Testis (tissue), 3 donors: Measurements from ENCODE around the gene UNC5CL. TPM values are rescaled to one million over a fixed set of nuclear protein-coding genes. Genes with fewer than 3 reads are reported as not detected.

Experiments used
- DNase-seq: peaks from one replicate; pipeline ENCODE4 v3.0.0-alpha.2; 2019
- H3K27ac ChIP-seq, 2 donors: fragments of 200-600 bp; sonication (generic); one replicate each; pipeline ENCODE4 v1.5.1; 2019
- H3K27me3 ChIP-seq: fragments of 200-600 bp; sonication (generic); one replicate; pipeline ENCODE4 v1.5.1; 2019
- H3K36me3 ChIP-seq: fragments of 200-600 bp; sonication (generic); one replicate; pipeline ENCODE4 v1.5.1; 2017; ENCODE audit warnings: low read depth; ENCODE audit errors: missing control alignments
- H3K4me1 ChIP-seq: fragments of 200-600 bp; sonication (generic); one replicate; pipeline ENCODE4 v1.5.1; 2019
- H3K4me3 ChIP-seq, 2 donors: fragments of 200-600 bp; sonication (generic); one replicate each; pipeline ENCODE4 v1.5.1; 2017 to 2019
- H3K9me3 ChIP-seq: fragments of 200-600 bp; sonication (generic); one replicate; pipeline ENCODE4 v1.5.1; 2017
- POLR2A ChIP-seq: fragments of 450-650 bp; IDR thresholded peaks from one replicate; pipeline ENCODE4 v1.6.1; 2017; ENCODE audit warnings: antibody characterized with exemption, mild to moderate bottlenecking, moderate library complexity
- WGBS, 2 donors: methylation state at CpG; one replicate each; pipeline ENCODE4 v1.1.5; 2018; 5-methylcytosine and 5-hydroxymethylcytosine counted together
- intact Hi-C: fragments of 100-400 bp; cut with DNase I; formaldehyde crosslinking; loops from one replicate; pipeline ENCODE4 v1.15.1; 2023; ENCODE audit warnings: low total_unique reads
- polyA plus RNA-seq: library from polyadenylated mRNA; stranded (reverse); fragments of 350-450 nt; fragmentation: Illumina TruSeq; extraction: RNeasy Lipid Tissue Mini Kit (QIAGEN cat#74804); gene quantifications from one replicate; pipeline ENCODE4 v1.2.3, GENCODE V29; 2014; ENCODE audit warnings: low read depth, low replicate concordance; ENCODE audit not compliant: insufficient read depth
- total RNA-seq, 2 donors: library from RNA; depleted of rRNA; stranded (reverse); fragments of >200 nt; gene quantifications; one replicate each; pipeline ENCODE4 v1.2.3, GENCODE V29; 2016
- TF ChIP-seq, protein P1 (sequence below), 3 experiments: fragments of 450-650 bp in 2 of 3; fragments of 200-600 bp in 1 of 3; sonication (generic) in 1 of 3; IDR thresholded peaks; one replicate each; pipeline ENCODE4 v1.5.1; 2016 to 2019; ENCODE audit warnings: antibody characterized with exemption in 3 of 3, mild to moderate bottlenecking in 2 of 3, moderate library complexity in 1 of 3

UNC5CL gene
- total and polyA plus RNA-seq, 3 donors from 2014 or later, result 2.0 to 3.2 (median 3.1) TPM

DNA sequence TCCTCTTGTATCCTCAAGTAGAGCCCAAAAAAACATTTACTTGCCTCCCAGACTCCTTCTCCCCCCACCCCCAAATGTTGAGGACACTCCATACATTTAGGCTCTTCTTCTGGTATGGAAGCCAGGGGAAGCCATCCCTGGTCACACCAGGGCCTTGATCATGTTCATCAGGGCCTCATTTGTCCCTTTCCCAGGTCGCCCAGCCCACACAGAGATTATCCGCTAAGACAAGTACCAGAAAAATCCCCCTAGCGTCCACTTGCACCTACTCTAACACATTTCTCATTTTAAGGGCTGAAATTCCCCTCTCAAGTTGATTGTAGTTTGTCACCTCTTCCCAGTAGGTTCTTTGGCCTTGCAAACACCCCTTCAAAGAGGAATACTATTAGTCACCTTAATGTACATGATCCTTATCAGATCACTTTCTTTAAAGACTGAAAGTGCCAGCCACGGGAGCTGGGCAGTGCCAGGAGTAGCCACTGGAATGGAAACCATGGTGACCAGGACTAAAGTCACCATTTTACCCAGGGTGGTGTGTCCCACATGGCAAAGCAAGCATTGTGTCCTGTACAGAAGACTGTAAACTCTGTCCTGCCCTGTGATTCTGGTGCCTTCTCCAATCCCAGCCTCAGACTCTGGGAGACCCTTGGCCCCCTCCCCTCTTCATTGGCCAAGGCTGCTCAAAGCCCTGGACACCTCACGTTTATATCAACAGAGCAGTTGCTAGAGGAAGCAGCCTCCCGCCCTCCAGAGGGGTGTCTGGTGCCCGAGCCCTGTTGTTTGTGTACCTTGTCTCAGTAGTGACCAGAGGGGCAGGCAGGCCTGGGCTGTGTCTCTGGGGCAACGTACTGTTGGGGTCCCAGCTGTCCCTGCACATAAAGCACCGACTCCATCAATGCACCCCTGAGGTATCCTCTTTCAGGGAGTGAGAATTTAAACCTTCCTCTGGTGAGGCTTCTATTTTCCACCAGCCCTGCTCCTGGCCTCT, 9.0 kb upstream of the UNC5CL start:
- no peaks in the 10 kb centered on the region for H3K36me3 ChIP-seq
- H3K27me3 ChIP-seq, result no peaks in the 10 kb centered on the region
- H3K4me1 ChIP-seq, result no peaks in the 10 kb centered on the region
- WGBS, 2 donors, result 76 to 89% methylated on average over 6 to 9 of the region's 9 CpGs
- DNase-seq, result no peak
- H3K9me3 ChIP-seq, result no peaks in the 10 kb centered on the region
- TF ChIP-seq POLR2A, result no peak
- TF ChIP-seq, protein P1, sequence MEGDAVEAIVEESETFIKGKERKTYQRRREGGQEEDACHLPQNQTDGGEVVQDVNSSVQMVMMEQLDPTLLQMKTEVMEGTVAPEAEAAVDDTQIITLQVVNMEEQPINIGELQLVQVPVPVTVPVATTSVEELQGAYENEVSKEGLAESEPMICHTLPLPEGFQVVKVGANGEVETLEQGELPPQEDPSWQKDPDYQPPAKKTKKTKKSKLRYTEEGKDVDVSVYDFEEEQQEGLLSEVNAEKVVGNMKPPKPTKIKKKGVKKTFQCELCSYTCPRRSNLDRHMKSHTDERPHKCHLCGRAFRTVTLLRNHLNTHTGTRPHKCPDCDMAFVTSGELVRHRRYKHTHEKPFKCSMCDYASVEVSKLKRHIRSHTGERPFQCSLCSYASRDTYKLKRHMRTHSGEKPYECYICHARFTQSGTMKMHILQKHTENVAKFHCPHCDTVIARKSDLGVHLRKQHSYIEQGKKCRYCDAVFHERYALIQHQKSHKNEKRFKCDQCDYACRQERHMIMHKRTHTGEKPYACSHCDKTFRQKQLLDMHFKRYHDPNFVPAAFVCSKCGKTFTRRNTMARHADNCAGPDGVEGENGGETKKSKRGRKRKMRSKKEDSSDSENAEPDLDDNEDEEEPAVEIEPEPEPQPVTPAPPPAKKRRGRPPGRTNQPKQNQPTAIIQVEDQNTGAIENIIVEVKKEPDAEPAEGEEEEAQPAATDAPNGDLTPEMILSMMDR (IDR thresholded peaks at IDR 0.05), result no peak
- intact Hi-C loops, result loop anchor here (5.0 kb wide), 1 partner anchor 1066 kb away; no protein-coding TSS in a partner anchor
- H3K4me3 ChIP-seq, result no peak overlapping the region
- no peak overlapping the region for H3K27ac ChIP-seq

DNA sequence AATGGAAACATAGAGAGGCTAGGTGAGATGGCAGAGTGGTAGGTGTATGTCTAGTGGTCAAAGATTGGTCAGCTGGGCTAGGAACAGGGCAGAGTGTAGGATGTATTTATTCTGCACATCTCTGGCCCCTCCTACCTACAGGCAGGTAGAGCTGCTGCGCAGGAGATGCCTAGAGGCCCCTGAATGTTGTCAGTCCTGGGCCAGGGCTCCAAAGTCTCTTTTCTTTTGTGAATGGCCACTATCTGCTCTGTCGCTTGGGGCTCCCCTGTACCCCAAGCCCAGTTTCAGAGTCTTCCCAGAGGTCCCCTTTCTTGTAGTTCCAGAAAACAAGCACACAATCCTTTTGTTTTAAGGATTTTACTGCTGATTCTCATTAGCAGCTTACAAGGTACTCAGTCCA, 8.3 kb upstream of the UNC5CL start:
- Histone ChIP-seq H3K4me1 (no peaks in the 10 kb centered on the region), H3K27me3 (no peaks in the 10 kb centered on the region), H3K36me3 (no peaks in the 10 kb centered on the region), H3K4me3 (no peak overlapping the region), H3K9me3 (no peaks in the 10 kb centered on the region), H3K27ac (no peak overlapping the region)
- intact Hi-C loops, result loop anchor here (5.0 kb wide), 1 partner anchor 1065 kb away; no protein-coding TSS in a partner anchor
- WGBS, 2 donors, result 86 to 98% methylated on average over 2 of the region's 2 CpGs
- TF ChIP-seq, protein P1 (IDR thresholded peaks at IDR 0.05), result no peak
- no peak for TF ChIP-seq POLR2A
- no peak for DNase-seq

DNA sequence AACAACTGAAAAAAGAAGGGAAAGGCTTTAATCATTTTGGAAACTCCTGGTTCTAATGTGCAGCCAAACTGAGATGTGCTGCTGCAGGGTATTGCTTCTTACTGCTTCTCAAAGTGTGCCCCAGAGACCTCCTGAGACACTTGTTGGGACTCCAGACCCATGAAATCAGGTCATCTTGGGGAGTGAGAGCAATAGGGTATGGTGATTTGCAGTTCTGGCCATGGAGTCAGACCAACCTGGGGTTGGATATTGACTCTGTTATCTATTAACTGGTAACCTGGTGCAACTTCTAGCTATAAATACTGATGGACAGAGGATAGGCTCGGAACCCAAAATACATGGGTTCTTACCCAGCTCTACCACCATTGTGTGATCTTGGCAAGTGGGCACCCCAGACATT, 7.1 kb upstream of the UNC5CL start:
- Histone ChIP-seq H3K4me1 (no peaks in the 10 kb centered on the region), H3K36me3 (no peaks in the 10 kb centered on the region), H3K4me3 (no peak overlapping the region), H3K27ac (no peak overlapping the region), H3K27me3 (no peaks in the 10 kb centered on the region), H3K9me3 (no peaks in the 10 kb centered on the region)
- intact Hi-C loops, result loop anchor here (5.0 kb wide), 1 partner anchor 1064 kb away; no protein-coding TSS in a partner anchor
- no peak for DNase-seq
- 91 to 100% methylated on average over 1 of the region's 1 CpG for WGBS, 2 donors
- TF ChIP-seq, protein P1 (IDR thresholded peaks at IDR 0.05), result no peak
- no peak for TF ChIP-seq POLR2A

DNA sequence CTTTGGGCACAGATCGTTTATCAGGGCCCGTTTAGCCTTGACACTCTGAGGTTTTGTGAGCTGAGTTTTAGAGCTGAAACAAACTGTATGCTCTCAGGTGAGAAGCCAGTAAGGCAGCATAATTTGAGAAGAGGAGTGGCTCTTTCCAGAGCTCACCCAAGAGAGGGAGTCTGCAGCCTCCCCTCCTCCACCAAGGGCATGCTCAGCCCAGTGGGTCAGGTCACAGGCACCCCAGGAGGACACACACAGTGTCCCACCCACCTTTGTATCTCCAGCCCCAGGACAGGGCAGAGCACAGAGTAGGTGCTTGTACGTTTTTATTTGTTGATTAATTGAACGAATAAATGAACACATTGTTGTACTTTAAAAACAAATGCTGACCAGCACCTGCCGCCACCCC, 6.6 kb upstream of the UNC5CL start:
- intact Hi-C loops, result loop anchor here (5.0 kb wide), 1 partner anchor 1063 kb away; no protein-coding TSS in a partner anchor
- DNase-seq, result no peak
- Histone ChIP-seq H3K27me3 (no peaks in the 10 kb centered on the region), H3K4me1 (no peaks in the 10 kb centered on the region), H3K27ac (no peak overlapping the region), H3K4me3 (no peak overlapping the region), H3K9me3 (no peaks in the 10 kb centered on the region), H3K36me3 (no peaks in the 10 kb centered on the region)
- WGBS, 2 donors, result 71 to 79% methylated on average over 5 of the region's 5 CpGs
- TF ChIP-seq, protein P1 (IDR thresholded peaks at IDR 0.05), result no peak
- TF ChIP-seq POLR2A, result no peak
